ENCODE measurements around the gene FOSB.
"Not testable (repeated sequence)": the region's sequence is repeated elsewhere in the genome, so short reads cannot be mapped to it uniquely, and the experiment has no call there.

FOSB gene

DNA sequence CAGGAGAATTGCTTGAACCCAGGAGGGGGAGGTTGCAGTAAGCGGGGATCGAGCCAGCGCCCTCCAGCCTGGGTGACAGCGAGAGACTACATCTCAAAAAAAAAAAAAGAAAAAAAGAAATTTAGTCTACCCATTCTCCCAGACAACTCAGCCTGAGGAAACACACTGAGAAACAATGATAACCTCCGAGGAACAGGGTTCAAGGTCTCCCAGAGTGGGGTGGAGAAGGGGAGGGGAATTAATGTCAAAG is 38.1 kb downstream of the FOSB start:
- DNase-seq (ENCODE audit: low read depth, low spot score): no peak

- peak; percentile 95 for DNase-seq (ENCODE audit: low read depth, low spot score)
These were observed 38.6 kb downstream of the FOSB start for GRCh38 chr19:45506246-45506988.

- DNase-seq (ENCODE audit: low read depth, low spot score): peak; percentile 90
These were observed 39.4 kb downstream of the FOSB start, which contains the start of gene VASP for GRCh38 chr19:45506989-45507871. Gene VASP (plus strand): TSS chr19:45507479. CDS start chr19:45507772, 293 bp downstream.

- peak; percentile 23 for DNase-seq (ENCODE audit: low read depth, low spot score)
These were observed 40.1 kb downstream of the FOSB start for GRCh38 chr19:45507872-45508416.

DNA sequence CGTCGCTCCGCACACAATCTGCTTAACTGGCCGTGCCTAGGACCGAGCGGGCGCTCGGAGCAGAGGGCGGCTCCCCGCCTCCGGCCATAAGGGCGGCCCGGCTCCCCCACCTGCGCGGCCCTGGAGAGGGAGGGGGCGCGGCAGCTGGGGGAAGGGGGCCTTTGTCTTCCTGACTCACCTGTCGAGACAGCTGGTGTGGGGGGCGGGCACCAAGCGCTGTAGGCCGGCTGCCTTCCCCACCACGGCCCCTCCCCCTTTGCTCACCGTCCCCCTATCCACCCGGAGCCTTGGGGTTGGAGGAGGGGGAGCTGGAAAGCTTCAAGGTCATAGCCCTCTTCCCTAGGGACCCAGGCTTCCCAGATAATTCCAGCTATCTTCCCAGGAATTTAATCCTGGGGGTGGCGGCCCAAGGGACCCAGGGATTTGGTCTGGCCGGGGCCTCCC is 40.6 kb downstream of the FOSB start:
- DNase-seq (ENCODE audit: low read depth, low spot score): peak; percentile 59

GRCh38 chr19:45508861-45509691 is 41.3 kb downstream of the FOSB start:
- DNase-seq (ENCODE audit: low read depth, low spot score): peak; percentile 60

- no peak for DNase-seq (ENCODE audit: low read depth, low spot score)
These were observed 41.9 kb downstream of the FOSB start for GRCh38 chr19:45509692-45510015.

DNA sequence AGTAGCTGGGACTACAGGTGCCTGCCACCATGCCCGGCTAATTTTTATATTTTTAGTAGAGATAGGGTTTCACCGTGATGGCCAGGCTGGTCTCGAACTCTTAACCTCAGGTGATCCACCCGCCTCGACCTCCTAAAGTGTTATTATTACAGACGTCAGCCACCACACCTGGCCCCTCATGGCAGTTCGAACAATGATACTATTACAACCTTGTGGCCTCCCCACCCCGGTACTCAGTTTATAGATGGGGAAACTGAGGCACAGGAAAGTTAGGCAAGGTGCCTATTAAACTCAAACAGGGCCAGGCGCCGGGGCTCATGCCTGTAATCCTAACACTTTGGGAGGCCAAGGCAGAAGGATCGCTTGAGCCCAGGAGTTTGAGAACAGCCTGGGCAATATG is 42.6 kb downstream of the FOSB start:
- not testable (repeated sequence) for DNase-seq (ENCODE audit: low read depth, low spot score)

GRCh38 chr19:45511074-45511473 is 43.3 kb downstream of the FOSB start:
- no peak for DNase-seq (ENCODE audit: low read depth, low spot score)

DNA sequence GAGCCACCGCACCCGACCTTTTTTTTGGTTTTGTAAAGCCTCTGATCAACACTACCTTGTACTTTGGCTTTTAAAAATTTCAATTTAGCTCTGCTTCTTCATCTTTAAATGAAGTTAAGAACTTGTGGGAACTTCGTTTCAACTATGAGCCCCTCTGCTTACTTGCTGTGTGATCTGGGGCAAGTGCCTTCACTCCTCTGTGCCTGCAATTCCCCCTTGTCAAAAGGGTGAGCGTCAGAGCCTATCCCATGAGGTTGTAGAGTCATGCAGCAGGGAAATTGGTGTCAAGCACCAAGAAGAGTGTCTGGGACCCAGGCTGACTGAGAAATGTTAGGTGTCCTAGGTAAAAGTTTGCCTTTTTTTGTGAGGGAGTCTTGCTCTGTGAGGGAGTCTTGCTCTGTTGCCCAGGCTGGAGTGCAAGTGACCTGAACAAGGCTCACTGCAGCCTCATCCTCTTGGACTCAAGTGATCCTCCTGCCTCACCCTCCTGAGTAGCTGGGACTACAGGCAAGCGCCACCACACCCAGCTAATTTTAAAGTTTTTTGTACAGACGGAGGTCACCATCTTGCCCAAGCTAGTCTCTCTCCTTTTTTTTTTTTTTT is 45.2 kb downstream of the FOSB start:
- DNase-seq (ENCODE audit: low read depth, low spot score): no peak

DNA sequence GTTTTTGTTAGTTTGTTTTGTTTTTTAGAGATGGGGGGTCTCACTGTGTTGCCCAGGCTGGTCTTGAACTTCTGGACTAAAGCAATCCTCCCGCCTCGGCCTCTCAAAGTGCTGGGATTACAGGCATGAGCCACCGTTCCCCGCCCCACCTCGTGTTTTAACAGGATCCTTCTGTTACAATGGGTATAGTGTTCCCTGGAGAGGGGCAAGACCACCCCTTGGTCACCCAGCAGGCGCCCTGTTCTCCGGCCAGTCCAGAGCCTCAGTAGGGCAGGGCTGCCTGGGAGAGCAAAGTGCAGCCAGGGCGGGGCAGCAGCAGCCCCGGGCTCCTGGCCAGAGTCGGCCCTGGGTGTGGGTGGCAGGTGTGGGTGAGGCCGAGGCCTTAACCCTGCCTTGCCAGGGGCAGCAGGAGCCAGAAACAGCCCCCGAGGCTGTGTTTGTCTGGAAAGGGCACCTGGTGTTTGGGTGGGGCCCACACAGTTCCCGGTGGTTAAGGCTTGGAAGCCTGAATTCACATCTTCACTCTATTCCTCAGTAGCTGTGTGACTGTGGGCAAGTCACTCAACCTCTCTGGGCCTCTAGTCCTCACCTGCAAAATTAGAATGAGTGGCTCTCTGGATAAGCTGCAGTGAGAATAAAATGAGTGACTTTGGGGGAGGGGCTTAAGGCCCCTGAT is 46.7 kb downstream of the FOSB start:
- no peak for DNase-seq (ENCODE audit: low read depth, low spot score)

- no peak for DNase-seq (ENCODE audit: low read depth, low spot score)
These were observed 47.4 kb downstream of the FOSB start for GRCh38 chr19:45515081-45515624.

GRCh38 chr19:45515807-45516401 is 48.1 kb downstream of the FOSB start:
- no peak for DNase-seq (ENCODE audit: low read depth, low spot score)

- DNase-seq (ENCODE audit: low read depth, low spot score): no peak
These were observed 49.4 kb downstream of the FOSB start for GRCh38 chr19:45517238-45517637.

DNA sequence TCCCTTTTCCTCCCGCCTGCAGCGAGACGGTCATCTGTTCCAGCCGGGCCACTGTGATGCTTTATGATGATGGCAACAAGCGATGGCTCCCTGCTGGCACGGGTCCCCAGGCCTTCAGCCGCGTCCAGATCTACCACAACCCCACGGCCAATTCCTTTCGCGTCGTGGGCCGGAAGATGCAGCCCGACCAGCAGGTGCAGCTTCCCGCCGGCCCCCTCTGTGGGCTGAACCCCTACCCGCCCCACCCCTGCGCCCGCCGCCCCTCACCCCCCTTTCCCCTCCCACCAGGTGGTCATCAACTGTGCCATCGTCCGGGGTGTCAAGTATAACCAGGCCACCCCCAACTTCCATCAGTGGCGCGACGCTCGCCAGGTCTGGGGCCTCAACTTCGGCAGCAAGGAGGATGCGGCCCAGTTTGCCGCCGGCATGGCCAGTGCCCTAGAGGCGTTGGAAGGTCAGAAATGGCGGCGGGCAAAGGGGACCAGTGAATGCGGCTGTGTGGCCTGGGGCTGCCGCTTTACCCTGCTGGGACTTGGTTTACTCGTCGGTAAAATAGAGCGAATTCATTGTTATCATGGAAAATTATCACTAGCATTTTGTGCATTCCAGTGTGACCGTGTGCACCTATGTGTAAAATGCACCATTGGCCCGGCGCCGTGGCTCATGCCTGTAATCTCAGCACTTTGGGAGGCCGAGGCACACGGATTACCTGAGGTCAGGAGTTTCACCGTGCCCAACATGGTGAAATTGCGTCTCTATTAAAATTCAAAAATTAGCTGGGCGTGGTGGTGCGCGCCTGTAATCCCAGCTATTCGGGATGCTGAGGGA is 50.1 kb downstream of the FOSB start:
- no peak for DNase-seq (ENCODE audit: low read depth, low spot score)

DNA sequence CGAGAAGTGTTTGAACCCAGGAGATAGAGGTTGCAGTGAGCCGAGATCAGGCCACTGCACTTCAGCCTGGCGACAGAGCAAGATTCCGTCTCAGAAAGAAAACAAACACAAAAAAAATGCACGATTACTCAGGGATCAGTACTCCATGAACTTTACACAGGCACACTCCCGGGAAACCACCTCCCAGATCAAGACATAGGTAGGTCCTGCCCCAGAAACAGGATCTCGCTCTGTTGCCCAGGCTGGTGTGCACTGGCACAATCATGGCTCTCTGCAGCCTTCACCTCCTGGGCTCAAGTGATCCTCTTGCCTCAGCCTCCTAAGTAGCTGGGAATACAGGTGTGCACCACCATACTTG is 50.7 kb downstream of the FOSB start:
- DNase-seq (ENCODE audit: low read depth, low spot score): no peak

- DNase-seq (ENCODE audit: low read depth, low spot score): no peak
These were observed 54.5 kb downstream of the FOSB start for GRCh38 chr19:45522010-45522941.

DNA sequence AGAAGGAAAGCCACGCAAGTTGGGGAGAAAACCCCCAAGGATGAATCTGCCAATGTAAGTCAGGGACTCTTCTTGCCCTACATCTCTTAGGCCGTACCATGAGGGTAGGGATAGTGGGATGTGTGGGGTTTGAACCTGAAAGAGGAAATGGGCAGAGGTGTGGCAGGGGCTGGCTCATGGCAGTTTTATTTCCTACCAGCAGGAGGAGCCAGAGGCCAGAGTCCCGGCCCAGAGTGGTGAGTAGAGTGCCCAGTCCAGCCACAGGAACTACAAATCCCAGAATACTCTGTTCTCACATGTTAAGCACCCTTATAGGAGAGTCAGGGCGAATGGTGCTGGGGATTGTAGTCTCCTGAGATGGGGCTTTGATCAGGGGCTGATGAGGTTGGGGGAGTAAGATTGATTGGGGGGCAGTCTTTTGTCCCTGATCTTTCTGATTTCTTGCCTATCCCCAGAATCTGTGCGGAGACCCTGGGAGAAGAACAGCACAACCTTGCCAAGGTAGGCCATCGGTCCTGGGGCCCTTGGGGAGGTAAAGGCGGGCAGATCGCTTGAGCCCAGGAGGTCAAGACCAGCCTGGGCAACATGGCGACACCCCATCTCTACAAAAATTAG is 56.0 kb downstream of the FOSB start:
- DNase-seq (ENCODE audit: low read depth, low spot score): peak; percentile 93
